NOMO-1 treated with DMSO at 0.1 percent for 48 hours (cell line): ENCODE measurements around the gene ANKRD9.

Experiments used
- DNase-seq: peaks from one replicate; lab custom pipeline; 2025; ENCODE audit not compliant: unreplicated experiment; lab: John Stamatoyannopoulos, UW

ANKRD9 gene

DNA sequence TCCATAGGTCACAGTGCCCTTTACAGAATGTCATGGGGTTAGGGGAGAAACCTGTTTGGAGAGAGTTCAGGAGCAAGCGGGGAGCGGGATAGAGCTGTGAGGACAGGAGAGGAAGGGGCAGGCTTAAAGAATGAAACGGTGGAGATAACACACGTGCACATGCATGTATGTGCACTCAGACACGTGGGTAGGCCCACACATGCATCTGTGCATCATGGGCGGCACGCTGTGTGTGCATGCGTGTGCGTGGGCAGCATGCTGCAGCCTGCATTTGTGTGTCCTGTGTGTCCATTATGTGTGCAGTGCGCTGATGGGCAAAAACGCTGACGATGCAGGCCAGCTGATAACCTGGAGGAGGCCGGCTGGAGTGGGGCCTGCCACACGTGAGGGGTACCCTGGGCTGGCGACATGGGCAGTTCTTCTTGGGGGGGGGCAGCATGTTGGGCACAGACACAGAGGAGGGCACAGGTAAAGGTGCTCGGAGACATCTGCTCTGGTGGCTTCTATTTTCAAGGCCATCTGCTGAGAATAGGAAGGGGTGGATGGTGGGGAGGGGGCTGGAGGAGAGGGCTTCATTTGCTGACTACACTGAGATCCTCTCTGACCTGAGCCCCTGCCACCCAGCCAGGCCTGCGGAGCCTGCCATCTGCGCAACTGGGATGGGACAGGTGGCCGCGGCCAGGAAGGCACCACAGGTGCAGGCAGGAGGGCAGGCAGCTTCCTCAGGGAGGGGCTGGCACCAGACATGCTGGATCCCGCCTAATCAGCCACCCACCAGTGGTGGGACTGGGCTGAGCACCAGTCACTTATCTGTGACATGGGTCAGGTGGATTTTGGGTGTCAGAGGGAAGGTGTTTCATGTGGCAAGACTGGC lies 4.6 kb upstream of the ANKRD9 start:
- no peak for DNase-seq

DNA sequence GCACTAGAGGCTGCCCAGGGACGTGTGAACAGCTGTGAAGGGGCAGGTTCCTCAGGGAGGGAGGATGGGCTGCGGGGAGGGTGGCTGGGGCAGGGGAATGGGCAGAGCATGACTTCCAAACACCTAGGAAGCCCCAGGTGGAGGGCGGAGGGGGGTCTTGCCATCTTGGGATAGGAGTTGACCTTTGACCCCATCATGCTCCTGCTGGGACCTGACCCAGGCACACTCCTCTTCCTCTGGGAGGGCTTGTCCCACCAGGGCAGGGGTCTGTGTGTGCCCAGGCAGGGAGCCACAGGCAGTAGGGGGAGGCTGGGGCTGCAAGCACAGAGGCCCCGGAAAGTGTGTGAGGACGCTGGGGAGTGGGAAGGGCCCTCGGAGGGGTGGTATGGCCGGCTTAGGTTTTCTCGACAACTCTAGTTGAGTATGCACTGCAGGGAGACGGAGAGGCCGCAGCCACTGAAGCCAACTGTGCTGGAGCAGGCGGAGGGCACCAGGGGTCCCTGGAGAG lies 3.3 kb upstream of the ANKRD9 start:
- no peak for DNase-seq

DNA sequence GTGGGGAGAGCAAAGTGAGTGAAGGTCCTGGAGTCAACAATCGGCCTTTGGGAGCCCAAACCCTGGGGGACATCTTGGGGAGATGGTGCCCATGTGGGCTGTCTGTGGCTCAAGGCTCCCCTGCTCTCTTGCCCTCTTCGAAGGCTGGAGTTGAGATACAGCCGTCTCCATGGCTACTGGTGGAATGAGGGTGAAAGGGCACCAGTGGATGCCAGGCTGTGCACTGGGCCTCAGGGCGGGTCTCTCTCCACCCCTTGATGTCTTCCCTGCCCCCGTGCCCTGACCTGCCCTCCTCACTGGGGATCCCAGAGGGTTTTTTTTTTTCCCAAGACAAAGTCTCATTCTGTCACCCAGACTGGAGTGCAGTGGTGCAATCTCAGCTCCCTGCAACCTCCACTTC lies 2.0 kb upstream of the ANKRD9 start:
- DNase-seq = no peak

DNA sequence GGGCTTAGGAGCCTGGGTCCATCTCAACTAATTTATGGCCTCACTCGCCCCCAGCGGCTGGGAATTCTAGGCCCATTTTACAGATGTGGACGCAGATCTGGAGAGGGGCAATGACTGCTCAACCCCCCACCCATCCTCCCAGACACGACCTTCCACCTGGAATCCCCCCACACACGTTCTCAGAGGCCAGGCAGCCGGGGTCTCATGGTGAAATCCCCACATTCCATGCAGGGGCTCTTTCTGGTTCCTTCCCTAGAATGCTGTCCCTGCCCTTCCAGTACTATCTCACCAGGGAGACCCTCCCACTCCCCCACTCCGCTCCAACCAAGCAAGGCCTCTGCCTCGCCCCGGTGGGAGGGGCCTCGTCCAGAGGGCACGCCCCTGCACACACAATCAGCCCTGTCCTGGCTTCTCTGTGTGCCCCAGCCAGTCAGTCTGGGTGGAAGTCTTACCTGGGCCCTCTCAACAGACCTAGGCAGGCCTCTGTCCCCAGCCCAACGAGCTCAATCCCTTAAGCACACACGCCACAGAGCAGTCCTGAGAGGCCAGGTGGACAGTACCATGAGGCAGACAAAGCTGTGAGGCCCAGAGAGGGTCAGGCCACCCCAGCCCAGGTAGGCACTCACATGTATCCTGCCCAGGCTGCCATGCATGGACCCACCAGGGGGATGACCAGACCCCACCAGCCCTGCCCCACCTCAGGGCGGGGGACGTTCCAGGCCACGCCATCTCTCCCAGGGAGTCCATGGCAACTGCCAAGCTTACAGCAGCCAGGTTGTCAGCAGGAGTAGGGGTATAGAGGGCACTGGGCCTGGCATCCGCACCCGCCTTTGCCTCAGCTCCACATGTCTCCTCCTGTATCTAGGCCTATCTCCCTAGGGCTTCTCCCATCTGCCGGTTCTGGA lies 1.3 kb upstream of the ANKRD9 start:
- DNase-seq = no peak

- peak; percentile 26 for DNase-seq
Observed at GRCh38 chr14:102508774-102509745, 516 bp downstream of the ANKRD9 start.

- no peak for DNase-seq
Observed at GRCh38 chr14:102508410-102508773, 1.2 kb downstream of the ANKRD9 start.

GRCh38 chr14:102507857-102508312 lies 1.7 kb downstream of the ANKRD9 start:
- no peak for DNase-seq

- no peak for DNase-seq
Observed at GRCh38 chr14:102507081-102507856, 2.3 kb downstream of the ANKRD9 start.

DNA sequence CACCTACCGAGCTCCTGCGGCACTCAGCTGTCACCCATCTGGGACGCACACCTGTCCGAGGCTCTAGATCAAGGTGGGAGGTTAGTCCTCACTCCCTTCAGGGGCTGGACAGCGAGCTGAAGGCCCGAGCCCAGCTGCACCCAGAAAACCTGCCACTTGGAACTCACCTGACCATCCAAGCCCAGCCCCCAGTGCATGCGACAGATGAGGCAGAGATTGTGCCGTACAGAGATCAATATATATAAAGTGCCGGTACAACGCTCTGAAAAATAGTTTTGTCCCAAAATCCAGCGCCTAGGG lies 3.0 kb downstream of the ANKRD9 start:
- no peak for DNase-seq

GRCh38 chr14:102505775-102506625 lies 3.6 kb downstream of the ANKRD9 start:
- no peak for DNase-seq

DNA sequence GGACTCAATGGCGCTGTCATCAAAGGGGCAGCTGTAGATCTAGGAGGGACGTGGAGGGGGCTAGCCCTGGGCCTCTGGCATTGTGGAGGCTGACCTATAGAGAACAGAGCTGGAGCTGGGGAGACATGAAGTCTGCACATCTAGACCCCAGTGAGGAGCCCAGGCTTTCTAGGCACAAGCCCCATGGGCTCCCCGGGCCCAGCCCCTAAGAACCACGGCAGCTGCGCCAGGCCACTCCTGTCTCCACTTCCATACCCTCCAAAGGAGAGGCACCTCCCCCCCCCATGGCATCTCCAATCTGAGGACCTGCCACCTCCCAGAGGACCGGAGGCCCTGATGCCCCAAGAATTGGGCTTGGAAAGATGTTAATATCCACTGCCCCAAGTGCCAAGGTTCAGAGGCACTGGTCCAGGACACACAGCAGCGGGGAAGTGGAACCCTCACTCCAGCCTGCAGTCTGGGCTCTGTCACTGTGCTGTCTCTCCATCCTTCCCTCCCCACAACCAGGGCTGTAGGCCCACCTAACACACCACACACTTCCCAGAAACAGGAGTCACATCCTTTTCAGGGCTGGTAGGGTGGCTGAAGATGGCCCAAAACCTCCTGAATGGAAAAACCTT lies 4.5 kb downstream of the ANKRD9 start:
- no peak for DNase-seq

- no peak for DNase-seq
Observed at GRCh38 chr14:102504328-102504999, 5.1 kb downstream of the ANKRD9 start.

- DNase-seq = no peak
Observed at GRCh38 chr14:102503641-102504327, 5.8 kb downstream of the ANKRD9 start.

DNA sequence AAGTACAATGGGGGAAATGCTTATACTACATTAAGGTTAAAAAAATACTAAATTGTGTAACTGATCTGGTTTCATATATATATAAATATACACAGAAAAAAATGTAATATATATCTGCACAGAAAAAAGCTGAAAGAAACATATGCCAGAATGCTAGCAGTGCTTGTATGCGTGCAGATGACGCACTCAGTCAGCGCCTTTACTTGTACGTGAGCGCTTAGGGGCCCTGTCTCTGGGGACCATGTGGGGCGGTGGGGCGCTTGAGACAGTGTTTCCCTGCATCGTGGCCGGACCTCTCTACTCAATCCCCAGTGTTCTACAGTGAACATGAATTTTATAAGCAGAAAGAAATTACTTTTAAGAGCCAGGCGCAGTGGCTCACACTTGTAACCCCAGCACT lies 7.0 kb downstream of the ANKRD9 start:
- DNase-seq = no peak

DNA sequence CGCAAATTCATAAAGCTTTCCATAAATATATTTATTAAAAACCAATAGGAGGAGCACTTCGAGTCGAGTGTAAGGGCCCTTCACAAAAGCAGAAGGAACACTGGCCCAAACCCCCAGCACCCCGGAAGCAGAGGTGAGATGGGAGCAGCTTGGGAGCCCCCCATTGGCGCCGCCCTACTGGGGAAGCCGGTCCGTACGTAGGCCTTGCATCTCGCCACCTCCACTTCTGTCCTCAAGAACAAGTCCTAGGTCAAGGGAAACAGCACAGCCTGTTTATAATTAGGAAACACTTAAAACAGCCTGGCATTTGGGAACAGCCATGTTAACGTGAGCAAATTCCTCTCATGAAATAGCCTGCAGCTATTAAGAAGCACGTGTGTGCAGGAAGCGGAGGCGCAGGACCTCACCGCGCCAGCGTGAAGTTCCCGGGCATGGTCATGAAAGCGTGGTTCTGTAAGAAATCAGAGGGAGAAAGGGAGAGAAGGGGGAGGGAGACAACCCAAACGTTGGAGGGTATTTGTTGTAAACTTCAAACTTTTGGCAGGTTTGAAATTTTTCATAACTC lies 7.7 kb downstream of the ANKRD9 start:
- no peak for DNase-seq

GRCh38 chr14:102500713-102501112 lies 8.9 kb downstream of the ANKRD9 start:
- DNase-seq = no peak

DNA sequence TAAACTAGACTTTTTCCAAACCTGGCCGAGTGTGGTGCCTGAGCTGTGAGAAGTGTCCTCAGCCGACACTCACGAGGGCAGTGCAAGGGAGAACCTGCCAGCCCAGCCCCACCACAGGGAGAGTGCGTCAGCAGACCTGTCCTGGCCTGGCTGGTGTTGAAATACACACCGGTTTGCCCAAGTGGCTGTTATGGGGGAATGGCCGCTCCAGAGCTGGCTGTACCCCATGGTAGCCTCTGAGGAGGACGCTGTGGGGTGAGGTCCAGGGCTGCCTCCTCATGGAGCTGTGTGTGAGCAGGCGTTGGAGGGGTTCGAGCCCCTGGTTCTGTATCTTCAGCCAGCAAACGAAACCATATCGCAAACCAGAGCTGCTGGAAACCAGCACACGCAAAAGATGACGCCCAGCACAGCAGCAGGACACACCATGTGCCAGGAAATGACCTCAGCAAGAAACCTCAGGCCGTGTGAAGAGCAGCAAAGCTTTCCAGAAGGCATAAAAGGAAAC lies 9.4 kb downstream of the ANKRD9 start:
- DNase-seq = no peak
